Measurements from ENCODE around the gene BARX1.

DNA sequence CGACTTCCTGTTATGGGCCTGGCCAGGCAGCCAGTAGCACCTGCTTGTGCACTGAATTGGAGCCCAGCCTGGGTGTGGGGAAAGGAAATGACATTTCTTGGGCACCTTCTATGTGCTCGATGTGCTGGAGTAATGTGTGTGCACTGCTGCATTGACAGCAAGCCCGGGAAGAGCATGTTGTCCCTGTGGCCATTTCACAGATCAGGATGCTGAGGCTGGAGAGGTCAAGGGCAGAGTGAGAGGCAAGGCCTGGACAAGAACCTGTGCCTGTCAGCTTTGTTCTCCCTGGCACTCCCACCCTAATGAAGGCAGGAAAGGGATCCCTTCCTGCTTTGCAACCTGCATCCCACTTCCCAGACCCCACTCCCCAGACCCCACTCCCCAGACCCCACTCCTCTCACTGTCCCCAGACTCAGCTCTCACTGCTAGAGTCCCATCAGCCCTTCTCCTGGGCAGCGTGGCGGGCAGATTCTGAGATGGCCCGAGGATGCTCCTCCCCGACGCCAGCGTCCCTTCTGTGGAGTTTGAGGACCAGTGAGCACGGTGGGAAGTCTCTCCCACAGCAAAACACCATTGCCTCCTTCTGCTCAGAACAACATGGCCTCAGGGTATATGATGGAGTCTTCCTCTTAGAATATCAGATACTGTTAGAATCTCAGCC, 49.6 kb downstream of the BARX1 start:
- TF ChIP-seq, protein P1, sequence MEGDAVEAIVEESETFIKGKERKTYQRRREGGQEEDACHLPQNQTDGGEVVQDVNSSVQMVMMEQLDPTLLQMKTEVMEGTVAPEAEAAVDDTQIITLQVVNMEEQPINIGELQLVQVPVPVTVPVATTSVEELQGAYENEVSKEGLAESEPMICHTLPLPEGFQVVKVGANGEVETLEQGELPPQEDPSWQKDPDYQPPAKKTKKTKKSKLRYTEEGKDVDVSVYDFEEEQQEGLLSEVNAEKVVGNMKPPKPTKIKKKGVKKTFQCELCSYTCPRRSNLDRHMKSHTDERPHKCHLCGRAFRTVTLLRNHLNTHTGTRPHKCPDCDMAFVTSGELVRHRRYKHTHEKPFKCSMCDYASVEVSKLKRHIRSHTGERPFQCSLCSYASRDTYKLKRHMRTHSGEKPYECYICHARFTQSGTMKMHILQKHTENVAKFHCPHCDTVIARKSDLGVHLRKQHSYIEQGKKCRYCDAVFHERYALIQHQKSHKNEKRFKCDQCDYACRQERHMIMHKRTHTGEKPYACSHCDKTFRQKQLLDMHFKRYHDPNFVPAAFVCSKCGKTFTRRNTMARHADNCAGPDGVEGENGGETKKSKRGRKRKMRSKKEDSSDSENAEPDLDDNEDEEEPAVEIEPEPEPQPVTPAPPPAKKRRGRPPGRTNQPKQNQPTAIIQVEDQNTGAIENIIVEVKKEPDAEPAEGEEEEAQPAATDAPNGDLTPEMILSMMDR (IDR thresholded peaks at IDR 0.05) = no peak
- no peak for TF ChIP-seq POLR2A (IDR thresholded peaks at IDR 0.05)
